Measurements from ENCODE around the gene GOT1.

GOT1 gene

GRCh38 chr10:99444383-99445045, 14.1 kb upstream of the GOT1 start:
- no peak overlapping the region for H3K4me3 Mint-ChIP-seq
- H3K27ac Mint-ChIP-seq = no peak overlapping the region
- DNase-seq (no peak), ATAC-seq (no peak)
- no peaks in the 10 kb centered on the region for H3K4me1 Mint-ChIP-seq
- no peaks in the 10 kb centered on the region for H3K9me3 Mint-ChIP-seq
- peaks cover 7% of the 10 kb centered on the region for H3K27me3 Mint-ChIP-seq

DNA sequence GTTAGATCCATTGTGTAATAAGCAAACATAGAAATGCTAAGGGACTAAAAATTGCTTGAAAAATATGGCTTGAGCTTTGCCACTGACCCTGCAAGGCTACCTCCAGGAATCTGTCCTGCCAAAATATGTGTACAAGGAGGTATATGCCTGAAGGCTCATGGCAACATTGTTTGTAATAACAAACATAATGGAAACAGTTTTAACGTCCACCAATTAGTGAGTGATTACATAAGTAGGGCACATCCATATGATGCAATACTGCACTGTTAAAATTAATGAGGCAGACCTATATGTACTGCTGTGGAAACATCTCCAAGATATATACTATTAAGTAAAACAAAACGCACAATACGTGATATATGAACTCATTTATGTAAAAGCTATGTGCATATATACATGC, 13.1 kb upstream of the GOT1 start:
- DNase-seq = no peak
- Mint-ChIP-seq H3K27me3 (no peaks in the 10 kb centered on the region), H3K27ac (no peak overlapping the region), H3K4me1 (no peaks in the 10 kb centered on the region), H3K4me3 (no peak overlapping the region), H3K9me3 (no peaks in the 10 kb centered on the region)
- no peak for ATAC-seq

DNA sequence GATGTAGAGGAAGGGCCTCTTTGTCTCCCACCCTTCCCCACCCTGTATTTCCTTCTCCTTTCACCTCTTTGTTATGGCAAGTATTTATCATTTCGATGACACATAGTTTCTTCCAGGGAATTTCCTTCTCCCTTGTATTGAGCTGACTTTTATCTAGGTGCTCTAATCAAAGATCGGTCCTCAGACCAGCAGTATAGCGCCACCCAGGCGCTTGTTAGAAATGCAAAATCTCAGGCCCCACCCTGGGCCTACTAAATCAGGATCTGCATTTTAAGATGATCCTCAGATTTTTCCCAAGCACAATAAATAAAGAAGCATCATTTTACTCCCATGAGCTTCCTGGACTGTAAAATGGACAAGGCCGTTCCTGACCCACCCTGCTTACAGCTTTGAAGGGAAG, 12.0 kb upstream of the GOT1 start:
- DNase-seq (no peak), ATAC-seq (no peak)
- no peaks in the 10 kb centered on the region for H3K4me1 Mint-ChIP-seq
- no peaks in the 10 kb centered on the region for H3K27me3 Mint-ChIP-seq
- H3K4me3 Mint-ChIP-seq = no peak overlapping the region
- H3K27ac Mint-ChIP-seq = no peak overlapping the region
- H3K9me3 Mint-ChIP-seq = no peaks in the 10 kb centered on the region

GRCh38 chr10:99438890-99439289, 8.5 kb upstream of the GOT1 start:
- Mint-ChIP-seq H3K4me3 (no peak overlapping the region), H3K27ac (no peak overlapping the region), H3K27me3 (no peaks in the 10 kb centered on the region), H3K4me1 (peaks cover 9% of the 10 kb centered on the region), H3K9me3 (no peaks in the 10 kb centered on the region)
- DNase-seq = no peak
- ATAC-seq = no peak

GRCh38 chr10:99435986-99436638, 5.7 kb upstream of the GOT1 start:
- no peaks in the 10 kb centered on the region for H3K27me3 Mint-ChIP-seq
- no peak overlapping the region for H3K27ac Mint-ChIP-seq
- no peaks in the 10 kb centered on the region for H3K9me3 Mint-ChIP-seq
- DNase-seq (no peak), ATAC-seq (peak; percentile 68)
- H3K4me1 Mint-ChIP-seq = peaks cover 24% of the 10 kb centered on the region
- H3K4me3 Mint-ChIP-seq = no peak overlapping the region

- Mint-ChIP-seq H3K27me3 (no peaks in the 10 kb centered on the region), H3K9me3 (no peaks in the 10 kb centered on the region), H3K4me3 (no peak overlapping the region), H3K4me1 (peaks cover 46% of the 10 kb centered on the region), H3K27ac (peak overlapping the region in 1 of 2 donors; percentile 25)
- no peak for ATAC-seq
- no peak for DNase-seq
Measured at GRCh38 chr10:99433378-99434020, 3.1 kb upstream of the GOT1 start.

DNA sequence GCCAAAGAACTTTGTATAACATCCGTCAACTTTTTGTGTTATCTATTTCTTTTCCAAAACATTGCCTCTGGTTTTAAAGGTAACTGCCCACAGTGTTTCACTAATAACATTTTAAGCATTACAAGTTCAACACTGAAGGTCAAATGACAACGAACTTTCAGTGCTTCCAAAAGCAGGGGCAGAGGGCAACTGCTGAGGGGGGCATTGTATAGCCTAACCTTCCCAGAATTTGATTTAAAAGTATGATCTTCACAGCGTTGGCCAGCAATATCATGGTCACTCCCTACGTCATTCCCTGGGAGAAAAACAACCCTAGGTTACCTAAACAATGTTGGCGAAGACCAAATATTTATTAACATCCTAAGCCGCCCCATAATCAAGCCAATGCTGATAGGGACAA, 2.5 kb upstream of the GOT1 start:
- ATAC-seq (no peak), DNase-seq (no peak)
- Mint-ChIP-seq H3K27me3 (no peaks in the 10 kb centered on the region), H3K27ac (no peak overlapping the region), H3K4me3 (no peak overlapping the region), H3K4me1 (peaks cover 49% of the 10 kb centered on the region), H3K9me3 (no peaks in the 10 kb centered on the region)

DNA sequence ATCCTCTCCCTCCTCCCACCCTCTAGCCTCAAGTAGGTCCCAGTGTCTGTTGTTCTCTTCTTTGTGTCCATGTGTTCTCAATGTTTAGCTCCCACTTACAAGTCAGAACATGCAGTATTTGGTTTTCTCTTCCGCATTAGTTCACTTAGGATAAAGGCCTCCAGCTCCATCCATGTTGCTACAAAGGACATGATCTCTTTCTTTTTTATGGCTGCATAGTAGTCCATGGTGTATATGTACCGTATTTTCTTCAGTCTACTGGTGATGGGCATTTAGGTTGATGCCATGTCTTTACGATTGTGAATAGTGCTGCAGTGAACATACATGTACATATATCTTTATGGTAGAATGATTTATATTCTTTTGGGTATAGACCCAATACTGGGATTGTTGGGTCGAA, 1.6 kb upstream of the GOT1 start:
- no peaks in the 10 kb centered on the region for H3K27me3 Mint-ChIP-seq
- no peak for DNase-seq
- peak overlapping the region; percentile 39 to 97 for H3K4me3 Mint-ChIP-seq
- no peak for ATAC-seq
- no peaks in the 10 kb centered on the region for H3K9me3 Mint-ChIP-seq
- peak overlapping the region; percentile 31 to 89 for H3K27ac Mint-ChIP-seq
- peaks cover 55% of the 10 kb centered on the region for H3K4me1 Mint-ChIP-seq

DNA sequence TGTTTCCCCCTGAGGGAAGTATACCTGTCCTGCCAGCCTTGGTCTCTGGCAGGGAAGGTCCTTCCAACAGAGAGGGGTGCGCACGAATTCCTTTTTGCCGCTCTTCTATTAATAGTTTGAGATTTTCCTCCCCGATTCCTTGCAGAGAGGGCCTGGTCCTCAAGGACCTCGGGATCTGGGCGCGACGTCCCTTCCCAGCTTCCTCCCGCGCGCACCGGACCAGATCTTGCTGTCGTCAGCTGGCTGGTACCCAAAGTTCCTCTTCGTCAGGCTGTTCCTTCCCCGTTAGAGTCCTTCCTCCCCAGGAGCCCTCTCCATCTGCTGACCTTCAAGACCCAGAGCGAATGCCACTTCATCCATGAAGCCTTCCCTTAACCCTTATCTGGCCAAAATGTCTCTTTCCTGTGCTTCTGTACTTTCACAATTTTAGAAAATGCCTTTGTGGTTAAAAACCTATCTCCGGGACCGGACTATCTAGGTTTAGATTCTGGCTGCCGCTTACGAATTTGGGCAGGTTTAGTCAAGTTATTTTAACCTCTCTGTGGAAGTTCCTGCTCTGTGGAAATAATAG, 851 bp upstream of the GOT1 start:
- no peak for ATAC-seq
- H3K27ac Mint-ChIP-seq = peak overlapping the region; percentile 100
- peak overlapping the region; percentile 97 to 99 for H3K4me3 Mint-ChIP-seq
- H3K4me1 Mint-ChIP-seq = peaks cover 55% of the 10 kb centered on the region
- H3K9me3 Mint-ChIP-seq = no peaks in the 10 kb centered on the region
- no peaks in the 10 kb centered on the region for H3K27me3 Mint-ChIP-seq
- no peak for DNase-seq

GRCh38 chr10:99430116-99430450, 341 bp downstream of the GOT1 start:
- ATAC-seq (peak; percentile 26), DNase-seq (no peak)
- no peaks in the 10 kb centered on the region for H3K9me3 Mint-ChIP-seq
- peaks cover 55% of the 10 kb centered on the region for H3K4me1 Mint-ChIP-seq
- no peaks in the 10 kb centered on the region for H3K27me3 Mint-ChIP-seq
- H3K4me3 Mint-ChIP-seq = peak overlapping the region; percentile 97 to 99
- peak overlapping the region; percentile 100 for H3K27ac Mint-ChIP-seq

GRCh38 chr10:99429517-99430095, 818 bp downstream of the GOT1 start:
- ATAC-seq (no peak), DNase-seq (no peak)
- H3K27me3 Mint-ChIP-seq = no peaks in the 10 kb centered on the region
- H3K4me3 Mint-ChIP-seq = peak overlapping the region; percentile 97 to 99
- H3K9me3 Mint-ChIP-seq = no peaks in the 10 kb centered on the region
- peaks cover 53% of the 10 kb centered on the region for H3K4me1 Mint-ChIP-seq
- H3K27ac Mint-ChIP-seq = peak overlapping the region; percentile 100

DNA sequence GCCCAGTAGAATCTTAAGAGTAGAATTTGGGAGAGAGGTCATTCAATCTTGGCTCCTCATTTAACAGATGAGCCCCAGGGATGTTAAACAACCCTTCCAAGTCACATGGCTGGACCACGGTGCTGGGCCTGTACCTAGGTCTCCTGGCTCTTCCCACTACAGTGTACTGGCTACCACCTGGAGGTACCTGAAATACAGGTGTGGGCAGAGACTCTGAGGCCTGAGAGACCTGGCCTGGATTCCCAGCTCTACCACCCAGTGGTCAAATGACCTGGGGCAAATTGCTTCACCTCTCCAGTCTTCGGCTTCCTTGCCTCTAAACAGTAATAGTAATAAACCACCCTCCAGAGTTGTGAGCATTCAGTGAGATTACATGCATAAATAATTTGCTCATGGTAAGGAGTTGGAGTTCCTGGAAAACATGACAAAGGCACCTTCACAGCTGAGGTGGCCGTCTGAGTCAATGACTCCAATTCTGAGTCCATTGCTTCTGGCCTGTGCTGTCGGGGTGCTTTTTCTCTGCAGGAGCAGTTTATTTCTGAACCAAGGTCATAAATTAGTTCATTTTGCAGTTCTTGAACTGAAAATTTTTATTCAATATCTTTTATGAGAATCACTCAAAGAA, 2.7 kb downstream of the GOT1 start:
- Mint-ChIP-seq H3K27ac (peak overlapping the region in 1 of 2 donors; percentile 90), H3K4me3 (no peak overlapping the region), H3K27me3 (no peaks in the 10 kb centered on the region), H3K4me1 (peaks cover 39% of the 10 kb centered on the region), H3K9me3 (no peaks in the 10 kb centered on the region)
- DNase-seq (no peak), ATAC-seq (no peak)

DNA sequence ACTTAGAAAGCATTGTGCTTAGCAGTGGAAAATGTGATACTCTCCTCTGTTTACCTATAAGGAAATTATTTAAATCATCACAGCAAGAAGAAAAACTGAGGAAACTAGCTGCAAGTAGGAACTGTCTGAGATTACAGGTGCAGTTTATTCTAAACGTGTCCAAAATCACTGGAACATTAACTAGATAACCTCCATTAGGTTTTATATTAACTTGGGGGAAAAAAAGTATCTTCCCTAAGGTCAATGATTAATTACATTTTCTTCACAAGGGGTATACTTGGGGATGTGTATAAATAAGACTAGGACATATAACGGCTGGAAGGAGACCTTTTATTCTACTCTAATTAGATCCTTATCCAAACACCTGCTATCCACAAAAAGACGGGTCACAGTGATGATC, 3.7 kb downstream of the GOT1 start:
- DNase-seq = no peak

DNA sequence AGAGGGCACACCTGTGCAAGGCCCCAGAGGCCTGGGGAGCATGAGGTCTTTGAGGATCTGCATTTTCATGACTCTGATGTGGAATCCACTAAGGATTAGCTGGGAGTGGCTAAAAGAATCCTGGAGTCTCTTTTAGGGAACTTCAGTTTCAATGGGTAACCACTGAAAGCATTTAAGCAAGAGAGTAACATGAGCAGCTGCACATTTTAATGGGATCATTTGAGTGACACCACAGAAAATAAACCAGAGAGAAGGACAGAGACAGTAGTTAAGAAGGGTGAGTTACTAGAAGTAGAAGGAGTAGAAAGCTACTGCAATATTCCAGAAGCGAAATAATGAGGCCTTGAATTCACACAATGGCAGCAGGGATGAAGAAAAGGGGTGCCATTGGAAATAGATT, 5.2 kb downstream of the GOT1 start:
- Mint-ChIP-seq H3K4me3 (no peak overlapping the region), H3K27me3 (no peaks in the 10 kb centered on the region), H3K9me3 (no peaks in the 10 kb centered on the region), H3K27ac (no peak overlapping the region), H3K4me1 (peaks cover 26% of the 10 kb centered on the region)
- DNase-seq (no peak), ATAC-seq (no peak)

More for the DNA sequence above, 3.7 kb downstream of the GOT1 start:
- Mint-ChIP-seq H3K4me1 (peaks cover 30% of the 10 kb centered on the region), H3K27ac (no peak overlapping the region), H3K27me3 (no peaks in the 10 kb centered on the region), H3K9me3 (no peaks in the 10 kb centered on the region), H3K4me3 (no peak overlapping the region)
- no peak for ATAC-seq

DNA sequence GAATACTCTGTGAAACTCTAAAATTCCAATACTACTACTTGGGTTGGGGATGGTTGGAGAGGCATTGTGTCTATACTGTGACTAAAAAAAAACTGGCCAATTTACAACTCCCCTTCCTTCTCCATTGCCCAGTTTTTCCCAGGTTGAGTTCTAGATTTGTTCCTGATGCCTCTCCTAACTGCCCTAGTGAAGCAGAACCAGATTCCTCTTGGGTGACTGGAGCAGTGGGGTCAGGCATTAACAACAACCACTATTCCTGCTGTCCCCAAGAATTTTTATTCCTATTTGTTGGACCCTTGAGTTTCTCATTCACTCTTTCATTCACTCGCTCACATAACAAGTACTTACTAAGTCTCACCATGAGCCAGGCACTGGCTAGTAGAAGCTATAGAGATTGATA, 5.8 kb downstream of the GOT1 start:
- Mint-ChIP-seq H3K27ac (no peak overlapping the region), H3K27me3 (no peaks in the 10 kb centered on the region), H3K4me3 (no peak overlapping the region), H3K4me1 (peaks cover 21% of the 10 kb centered on the region), H3K9me3 (no peaks in the 10 kb centered on the region)
- no peak for ATAC-seq
- DNase-seq = no peak

Data from stimulated activated naive CD8-positive, alpha-beta T cell treated with anti-CD3 and anti-CD28 coated beads, Interleukin-15, amount 100 ng/mL, for 72 hours (primary cell).